Neural progenitor cell (in vitro differentiated cells): Measurements from ENCODE around the gene CKAP4.
"Not testable (repeated sequence)": the region's sequence is repeated elsewhere in the genome, so short reads cannot be mapped to it uniquely, and the experiment has no call there.

Experiments used
- EZH2 ChIP-seq: fragments of 200-600 bp; sonication (generic); IDR thresholded peaks from 2 replicates; pipeline ENCODE4 v1.6.1; 2017; ENCODE audit warnings: antibody characterized with exemption, mild to moderate bottlenecking, moderate library complexity
- TF ChIP-seq, protein P1 (sequence below): fragments of 200-600 bp; sonication (generic); IDR thresholded peaks from 2 replicates; pipeline ENCODE4 v1.5.1; 2017; ENCODE audit warnings: antibody characterized with exemption, mild to moderate bottlenecking

- TF ChIP-seq EZH2, result not testable (repeated sequence)
- TF ChIP-seq, protein P1, sequence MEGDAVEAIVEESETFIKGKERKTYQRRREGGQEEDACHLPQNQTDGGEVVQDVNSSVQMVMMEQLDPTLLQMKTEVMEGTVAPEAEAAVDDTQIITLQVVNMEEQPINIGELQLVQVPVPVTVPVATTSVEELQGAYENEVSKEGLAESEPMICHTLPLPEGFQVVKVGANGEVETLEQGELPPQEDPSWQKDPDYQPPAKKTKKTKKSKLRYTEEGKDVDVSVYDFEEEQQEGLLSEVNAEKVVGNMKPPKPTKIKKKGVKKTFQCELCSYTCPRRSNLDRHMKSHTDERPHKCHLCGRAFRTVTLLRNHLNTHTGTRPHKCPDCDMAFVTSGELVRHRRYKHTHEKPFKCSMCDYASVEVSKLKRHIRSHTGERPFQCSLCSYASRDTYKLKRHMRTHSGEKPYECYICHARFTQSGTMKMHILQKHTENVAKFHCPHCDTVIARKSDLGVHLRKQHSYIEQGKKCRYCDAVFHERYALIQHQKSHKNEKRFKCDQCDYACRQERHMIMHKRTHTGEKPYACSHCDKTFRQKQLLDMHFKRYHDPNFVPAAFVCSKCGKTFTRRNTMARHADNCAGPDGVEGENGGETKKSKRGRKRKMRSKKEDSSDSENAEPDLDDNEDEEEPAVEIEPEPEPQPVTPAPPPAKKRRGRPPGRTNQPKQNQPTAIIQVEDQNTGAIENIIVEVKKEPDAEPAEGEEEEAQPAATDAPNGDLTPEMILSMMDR, result not testable (repeated sequence)
Observed at GRCh38 chr12:106286576-106287162, 38.8 kb upstream of the CKAP4 start.
